Measurements from ENCODE around the gene LCORL. TPM values are rescaled to one million over a fixed set of nuclear protein-coding genes. Genes with fewer than 3 reads are reported as not detected.
"Not testable (repeated sequence)": the region's sequence is repeated elsewhere in the genome, so short reads cannot be mapped to it uniquely, and the experiment has no call there.

Gene LCORL
- total RNA-seq, 1 experiment from 2014 or later: 18.0 TPM

GRCh38 chr4:18006432-18006831, 15.1 kb downstream of the LCORL start:
- H3K9ac ChIP-seq (ENCODE audit: low read length); H3K9me3 ChIP-seq (ENCODE audit: control insufficient read depth in 1 of 2, insufficient read depth in 1 of 2, low read depth in 1 of 2, low read length in 2 of 2); H3K9me2 ChIP-seq (ENCODE audit: insufficient read depth); H2AFZ ChIP-seq (ENCODE audit: low read depth, low read length, poor library complexity, severe bottlenecking); intact Hi-C loops (cut with micrococcal nuclease); H3K4me2 ChIP-seq (ENCODE audit: low read length); H4K20me1 ChIP-seq (ENCODE audit: insufficient read depth); CTCF ChIA-PET; BruUV-seq (replicated peaks); H3K4me1 ChIP-seq (ENCODE audit: control insufficient read depth in 1 of 2, insufficient read depth in 2 of 2, low read length in 2 of 2); DNase-seq (ENCODE audit: low read depth, low spot score); RAD21 ChIA-PET (ENCODE audit: low non-redundant PET in 1 of 2, low total read pairs in 2 of 2, uncharacterized antibody in 2 of 2, unreplicated experiment in 2 of 2); H3K27me3 ChIP-seq (ENCODE audit: insufficient read depth, low read length); H3K4me3 ChIP-seq (replicated peaks in 1 of 2; ENCODE audit: low read depth in 1 of 2, low read length in 2 of 2); H3K27ac ChIP-seq (ENCODE audit: low read depth, low read length); POLR2A ChIA-PET; ATAC-seq; H3K36me3 ChIP-seq (ENCODE audit: control insufficient read depth in 1 of 2, insufficient read depth in 2 of 2, low read length in 2 of 2): not testable (repeated sequence)
- peaks cover 81% of the 10 kb centered on the region for H3K79me2 ChIP-seq (ENCODE audit: insufficient read depth, low read length)

- H3K4me1 ChIP-seq (ENCODE audit: control insufficient read depth in 1 of 2, insufficient read depth in 2 of 2, low read length in 2 of 2): no peaks in the 10 kb centered on the region
- no peak overlapping the region for H3K4me2 ChIP-seq (ENCODE audit: low read length)
- no peaks in the 10 kb centered on the region for H3K9me2 ChIP-seq (ENCODE audit: insufficient read depth)
- peaks cover 84% of the 10 kb centered on the region for H3K79me2 ChIP-seq (ENCODE audit: insufficient read depth, low read length)
- no peak overlapping the region for H3K4me3 ChIP-seq (replicated peaks in 1 of 2; ENCODE audit: low read depth in 1 of 2, low read length in 2 of 2)
- CTCF ChIA-PET: no interaction called here
- BruUV-seq (replicated peaks): no TSS peak
- intact Hi-C loops (cut with micrococcal nuclease): no loop called here
- no peak overlapping the region for H2AFZ ChIP-seq (ENCODE audit: low read depth, low read length, poor library complexity, severe bottlenecking)
- no peaks in the 10 kb centered on the region for H3K36me3 ChIP-seq (ENCODE audit: control insufficient read depth in 1 of 2, insufficient read depth in 2 of 2, low read length in 2 of 2)
- ATAC-seq: no peak
- POLR2A ChIA-PET: no interaction called here
- H4K20me1 ChIP-seq (ENCODE audit: insufficient read depth): 0 out of 2 replicates have a peak, but pooled peaks cover 7% of the 10 kb centered on the region
- H3K9me3 ChIP-seq (ENCODE audit: control insufficient read depth in 1 of 2, insufficient read depth in 1 of 2, low read depth in 1 of 2, low read length in 2 of 2): no peaks in the 10 kb centered on the region
- DNase-seq (ENCODE audit: low read depth, low spot score): no peak
- H3K27me3 ChIP-seq (ENCODE audit: insufficient read depth, low read length): no peaks in the 10 kb centered on the region
- TF ChIP-seq EZH2 (IDR thresholded peaks at IDR 0.05) (no peak), RAD21 (IDR thresholded peaks at IDR 0.05; ENCODE audit: low read depth) (no peak), ZBTB33 (IDR thresholded peaks at IDR 0.05; ENCODE audit: extremely low read depth, insufficient replicate concordance, low read length) (no peak), ZFX (IDR thresholded peaks at IDR 0.05) (no peak), FOSL1 (IDR thresholded peaks at IDR 0.05; ENCODE audit: low read depth) (no peak), JUND (IDR thresholded peaks at IDR 0.05) (no peak), CTCF (IDR thresholded peaks at IDR 0.05 in 2 of 3, conservative IDR thresholded peaks at IDR 0.05 in 1 of 3; ENCODE audit: borderline replicate concordance in 1 of 3, insufficient read depth in 1 of 3, low read depth in 2 of 3, low read length in 2 of 3) (no peak), REST (IDR thresholded peaks at IDR 0.05; ENCODE audit: low read depth) (no peak), TCF7L2 (IDR thresholded peaks at IDR 0.05; ENCODE audit: borderline replicate concordance, extremely low read depth, insufficient read depth, insufficient read length) (no peak), EZH2phosphoT487 (IDR thresholded peaks at IDR 0.05; ENCODE audit: borderline replicate concordance) (no peak), CBX3 (IDR thresholded peaks at IDR 0.05; ENCODE audit: low read depth) (no peak), ATF3 (IDR thresholded peaks at IDR 0.05) (no peak), SIN3A (IDR thresholded peaks at IDR 0.05; ENCODE audit: low read depth) (no peak)
- RAD21 ChIA-PET (ENCODE audit: low non-redundant PET in 1 of 2, low total read pairs in 2 of 2, uncharacterized antibody in 2 of 2, unreplicated experiment in 2 of 2): no interaction called here
- no peak overlapping the region for H3K27ac ChIP-seq (ENCODE audit: low read depth, low read length)
- H3K9ac ChIP-seq (ENCODE audit: low read length): no peak overlapping the region
Observed at GRCh38 chr4:17997129-17997528, 24.4 kb downstream of the LCORL start.

All from HCT116 (cell line).